ENCODE measurements around the gene TOP1.

TOP1 gene

DNA sequence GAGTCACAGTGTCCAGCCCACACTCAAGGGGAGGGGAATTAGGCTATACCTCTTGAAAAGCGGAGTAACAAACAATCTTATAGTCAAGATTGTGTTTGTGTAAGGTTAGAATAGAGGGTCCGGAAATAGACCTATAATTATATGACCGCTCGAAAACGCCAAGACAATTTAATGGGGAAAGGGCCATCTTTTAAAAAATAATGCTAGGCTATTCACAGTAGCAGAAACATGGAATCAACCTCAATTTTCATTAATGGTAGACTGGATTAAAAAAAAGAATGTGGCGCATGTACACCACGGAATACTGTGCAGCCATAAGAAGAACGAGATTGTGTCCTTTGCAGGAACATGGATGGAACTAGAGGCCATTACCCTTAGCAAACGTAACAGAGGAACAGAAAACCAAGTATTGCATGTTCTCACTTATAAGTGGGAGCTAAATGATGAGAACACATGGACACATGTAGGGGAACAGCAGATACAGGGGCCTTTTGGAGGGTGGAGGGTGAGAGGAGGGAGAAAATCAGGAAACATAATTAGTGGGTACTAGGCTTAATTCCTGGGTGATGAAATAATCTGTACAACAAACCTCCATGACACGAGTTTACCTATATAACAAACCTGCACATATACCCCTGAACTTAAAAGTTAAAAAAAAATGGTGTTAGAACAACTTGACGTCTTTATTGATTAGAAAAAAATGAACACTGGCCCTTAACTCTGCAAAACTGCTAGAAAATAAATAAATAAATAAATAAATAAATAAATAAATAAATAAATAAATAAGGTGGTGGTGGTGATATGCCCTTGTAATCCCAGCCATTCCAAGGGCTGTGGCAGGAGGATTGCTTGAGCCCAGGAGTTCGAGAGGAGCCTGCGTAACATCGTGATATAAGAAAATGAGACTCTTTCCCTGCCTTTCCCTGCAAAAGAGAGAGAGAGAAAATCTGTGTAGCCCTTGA lies 30.3 kb downstream of the TOP1 start:
- DNase-seq: no peak

DNA sequence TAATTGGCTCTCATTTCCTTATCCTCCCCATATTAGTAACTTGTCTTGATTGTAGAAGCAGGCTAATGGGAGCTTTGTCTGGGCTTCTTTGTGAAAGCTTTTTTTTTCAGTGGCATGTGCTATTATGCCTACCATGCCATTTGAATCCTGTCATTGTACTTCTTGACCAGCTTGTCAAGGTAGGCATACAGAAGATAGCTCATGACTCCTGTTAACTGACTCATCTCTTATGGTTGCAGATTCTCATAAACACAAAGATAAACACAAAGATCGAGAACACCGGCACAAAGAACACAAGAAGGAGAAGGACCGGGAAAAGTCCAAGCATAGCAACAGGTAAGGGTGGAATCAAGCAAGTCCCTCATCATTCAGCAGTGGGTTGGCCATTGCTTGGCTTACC lies 32.5 kb downstream of the TOP1 start:
- no peak for DNase-seq

DNA sequence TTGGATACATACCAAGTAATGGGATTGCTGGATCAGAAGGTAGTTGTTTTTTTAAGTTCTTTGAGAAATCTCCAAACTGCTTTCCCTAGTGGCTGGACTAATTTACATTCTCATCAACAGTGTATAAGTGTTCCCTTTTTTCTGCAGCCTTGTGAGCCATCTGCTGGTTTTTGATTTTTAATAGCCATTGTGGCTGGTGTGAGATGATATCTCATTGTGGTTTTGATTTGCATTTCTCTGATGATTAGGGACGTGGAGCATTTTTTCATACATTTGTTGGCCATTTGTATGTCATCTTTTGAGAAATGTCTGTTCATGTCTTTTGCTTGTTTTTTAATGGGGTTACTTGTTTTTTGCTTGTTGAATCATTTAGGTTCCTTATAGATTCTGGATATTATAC lies 34.8 kb downstream of the TOP1 start:
- DNase-seq: no peak

DNA sequence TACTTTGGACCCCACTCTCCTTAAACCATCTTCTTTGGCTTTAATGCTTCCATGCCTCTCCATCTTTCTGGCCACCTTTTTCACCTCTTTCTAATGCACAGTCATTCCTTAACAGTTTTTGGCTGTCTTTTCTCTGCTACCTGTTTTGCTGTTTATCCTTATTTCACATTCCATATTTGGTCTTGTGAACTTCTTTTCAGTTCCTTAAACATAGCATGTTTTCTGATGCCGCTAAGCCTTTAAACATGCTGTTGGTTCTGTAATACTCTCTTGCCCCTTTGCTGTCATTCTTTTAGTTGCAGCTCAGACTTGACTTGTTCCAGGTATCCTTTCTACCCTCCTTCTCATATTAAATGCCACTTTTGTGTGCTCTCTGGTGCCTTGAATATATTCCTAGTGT lies 35.8 kb downstream of the TOP1 start:
- no peak for DNase-seq

DNA sequence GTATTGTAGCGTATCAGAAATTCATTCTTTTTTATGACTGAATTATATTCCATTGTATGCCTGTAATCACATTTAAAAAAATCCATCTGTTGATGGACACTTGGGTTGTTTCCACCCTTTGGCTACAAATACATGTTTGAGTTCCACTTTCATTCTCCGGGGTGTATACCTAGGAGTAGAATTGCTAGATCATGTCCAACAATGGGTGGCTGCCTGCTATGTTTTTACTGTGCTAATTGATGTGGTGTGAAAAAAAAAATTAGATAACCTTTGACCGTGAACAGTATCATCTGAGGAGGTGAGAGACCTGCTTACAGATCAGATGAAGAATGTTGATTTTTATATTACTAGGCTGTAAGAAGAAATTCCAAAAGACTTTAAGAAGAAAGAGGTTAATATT lies 37.1 kb downstream of the TOP1 start:
- no peak for DNase-seq

DNA sequence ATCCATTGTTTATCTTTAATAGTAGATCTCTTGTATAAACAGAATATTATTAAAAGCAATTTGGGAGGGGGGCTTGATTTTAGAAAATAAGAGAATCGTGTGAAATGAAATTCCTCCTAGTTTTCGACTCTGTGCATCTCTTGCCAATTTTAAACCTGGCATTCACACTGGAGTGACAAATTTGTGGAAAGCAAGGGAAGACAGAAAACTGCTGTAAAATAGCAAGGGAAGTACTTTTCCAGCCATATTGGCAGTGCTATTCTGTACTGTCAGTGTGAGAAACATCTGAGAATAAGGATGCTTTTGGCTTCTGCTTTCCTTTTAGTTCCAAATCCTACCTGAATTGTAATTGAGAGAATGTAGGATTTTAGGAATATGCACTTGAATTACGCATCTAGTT lies 40.2 kb downstream of the TOP1 start:
- no peak for DNase-seq

DNA sequence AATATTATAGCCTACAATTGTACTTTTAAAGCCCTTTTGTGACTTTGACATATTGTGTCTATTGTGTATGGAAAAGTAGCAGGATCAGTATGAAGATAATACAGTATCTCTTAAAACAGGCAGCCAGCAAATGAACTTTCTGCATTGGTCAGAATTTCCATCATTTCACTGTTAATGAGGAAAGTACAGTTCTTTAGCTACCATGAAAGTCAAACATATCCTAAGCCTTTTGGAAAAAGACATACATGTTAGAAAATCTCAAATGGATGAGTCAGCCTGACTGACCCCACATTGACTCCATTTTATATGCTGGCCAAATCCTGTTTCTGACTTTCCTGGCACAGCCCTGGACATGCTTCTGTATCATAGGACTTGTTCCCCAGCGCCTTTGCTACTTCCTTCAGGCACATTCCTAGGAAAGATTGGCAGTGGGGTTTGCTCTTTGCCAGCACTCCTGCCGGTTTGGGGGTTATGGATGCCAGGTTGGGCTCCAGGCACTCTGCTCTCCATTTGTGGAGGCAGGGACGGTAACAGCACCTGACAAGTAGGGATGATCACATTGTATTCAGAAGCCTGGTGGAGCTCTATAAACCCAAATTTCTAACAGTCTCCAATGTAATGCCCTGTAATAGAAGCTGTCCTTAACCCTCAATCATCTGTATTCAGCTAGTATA lies 43.7 kb downstream of the TOP1 start:
- no peak for DNase-seq

DNA sequence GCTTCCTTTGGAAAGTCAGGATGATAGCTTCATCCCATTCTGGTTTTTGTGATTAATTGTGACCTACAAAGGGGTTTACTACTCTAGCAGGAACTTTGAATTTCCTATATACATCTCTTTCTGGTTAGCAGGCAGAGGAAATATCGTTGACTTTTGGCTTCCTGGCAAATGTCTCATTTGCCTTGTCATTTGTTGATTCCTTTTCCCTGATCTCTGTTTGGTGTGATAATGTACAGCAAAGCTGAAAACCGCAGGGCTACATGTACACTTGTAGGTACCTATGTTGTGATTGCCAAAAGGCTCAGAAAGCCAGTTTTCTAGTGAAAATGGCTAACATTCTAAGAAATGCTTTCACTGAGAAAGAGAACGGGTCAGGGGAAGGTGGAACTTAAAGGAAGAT lies 44.3 kb downstream of the TOP1 start:
- no peak for DNase-seq

DNA sequence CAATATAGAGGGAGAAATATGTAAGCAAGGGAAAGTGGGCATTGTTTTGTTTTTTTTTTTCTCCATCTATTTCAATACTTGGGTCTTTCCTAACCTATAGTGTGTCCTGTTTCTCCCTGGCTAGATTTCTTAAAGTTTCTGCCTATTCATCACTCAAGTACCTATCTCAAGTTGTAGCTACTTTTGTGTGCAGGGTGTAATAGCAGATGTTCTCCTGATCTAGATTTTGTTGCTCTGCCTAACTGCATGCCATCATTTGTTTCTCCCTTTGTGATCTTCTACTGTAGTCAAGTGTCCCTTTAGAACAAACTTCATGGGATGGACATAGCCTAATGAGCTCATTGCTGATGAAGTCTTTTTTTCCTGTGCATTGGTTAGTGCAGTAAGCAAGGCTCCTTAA lies 45.8 kb downstream of the TOP1 start:
- DNase-seq: no peak

DNA sequence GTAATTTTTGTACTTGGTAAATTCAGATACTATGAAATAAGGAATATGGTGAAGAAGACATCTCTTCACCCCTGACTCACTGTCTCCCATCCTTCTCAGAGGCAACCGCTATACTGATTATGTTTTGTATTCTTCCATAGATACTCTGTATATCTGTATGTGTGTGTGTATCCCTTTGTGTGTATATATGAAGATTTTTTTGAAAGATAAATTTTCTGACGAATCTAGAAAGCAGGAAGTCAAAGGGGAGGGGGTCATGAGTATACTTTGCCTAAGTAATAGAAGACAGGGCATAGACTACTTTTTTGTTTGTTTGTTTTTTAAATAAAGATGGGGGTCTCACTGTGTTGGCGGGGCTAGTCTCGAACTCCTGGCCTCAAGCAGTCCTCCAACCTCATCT lies 48.2 kb downstream of the TOP1 start:
- no peak for DNase-seq

DNA sequence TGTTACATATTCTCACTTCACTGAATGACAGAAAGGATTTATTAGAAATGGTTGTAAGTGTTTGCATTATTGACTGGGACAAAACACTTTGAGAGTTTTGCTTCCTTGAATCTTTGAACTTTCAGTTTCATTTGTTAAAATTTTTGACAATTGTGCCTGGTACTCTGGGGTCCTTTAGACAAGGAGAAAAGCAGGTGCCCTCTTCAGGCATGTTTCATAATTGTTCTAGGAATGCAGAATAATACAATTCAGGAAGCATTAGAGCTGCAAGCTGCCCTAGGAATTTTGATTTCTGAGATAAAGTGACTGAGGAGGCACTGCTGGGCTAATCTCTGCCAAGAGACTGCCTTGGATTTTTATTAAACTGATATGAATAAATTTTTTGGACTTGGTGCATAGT lies 49.7 kb downstream of the TOP1 start:
- no peak for DNase-seq

DNA sequence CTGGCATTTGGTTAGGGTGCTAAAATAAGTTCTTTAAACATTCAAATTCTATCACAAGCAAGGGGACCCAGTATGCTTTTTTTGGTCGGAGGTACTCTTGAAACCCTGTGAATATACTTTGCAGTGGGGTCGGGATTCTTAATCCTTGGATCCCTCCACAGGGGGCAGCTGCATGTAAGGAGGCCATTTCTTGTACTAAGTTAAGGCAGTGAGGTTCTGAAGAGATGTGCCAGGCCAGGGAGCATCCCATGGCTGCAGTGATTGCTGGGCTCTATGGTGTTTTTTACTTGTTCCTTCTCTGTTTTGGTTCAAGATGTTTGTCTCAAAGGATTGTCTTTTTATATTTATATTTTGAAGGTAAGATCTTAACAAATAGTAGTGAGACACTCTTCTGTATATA lies 50.4 kb downstream of the TOP1 start:
- no peak for DNase-seq

DNA sequence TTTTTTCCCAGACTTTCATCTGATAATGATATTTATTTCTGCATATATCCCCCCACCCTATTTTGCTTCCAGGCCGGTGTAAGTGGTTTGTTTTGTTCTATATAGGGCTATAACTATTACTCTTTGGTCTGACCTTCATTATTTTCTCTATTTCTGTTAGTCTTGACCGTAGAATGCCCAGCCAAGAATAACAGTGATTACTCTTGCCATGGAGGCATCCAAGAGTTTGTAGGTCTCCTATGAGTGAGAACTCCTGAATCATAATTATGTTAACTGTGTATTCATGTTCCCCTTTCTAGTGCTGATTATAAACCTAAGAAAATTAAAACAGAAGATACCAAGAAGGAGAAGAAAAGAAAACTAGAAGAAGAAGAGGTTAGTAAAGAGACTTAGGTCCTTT lies 52.2 kb downstream of the TOP1 start:
- DNase-seq: no peak

DNA sequence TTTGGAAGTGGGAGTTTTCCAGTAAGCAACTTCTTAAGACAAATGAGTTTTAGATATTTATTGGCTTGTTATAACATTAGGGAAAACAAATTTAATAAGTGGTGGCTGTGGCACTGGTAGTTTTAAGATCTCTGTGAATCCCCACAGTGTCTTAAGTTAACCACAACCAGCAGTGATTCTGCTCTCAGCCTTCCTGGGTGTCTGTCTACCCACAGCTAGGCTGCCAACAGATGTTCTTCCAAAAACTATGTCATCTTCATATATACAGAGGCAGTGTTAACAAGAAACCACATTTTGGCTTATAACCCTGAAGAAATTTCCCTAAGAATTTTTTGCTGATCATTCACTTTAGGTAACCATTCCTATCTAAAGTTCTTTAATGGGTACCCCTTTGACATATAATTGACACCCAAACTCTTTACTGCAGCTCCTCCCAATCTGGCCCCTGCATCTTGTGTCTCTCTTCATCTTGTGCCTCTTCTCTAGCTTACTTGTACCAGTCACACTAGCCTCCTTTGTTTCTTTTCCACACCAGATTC lies 52.7 kb downstream of the TOP1 start:
- DNase-seq: no peak

DNA sequence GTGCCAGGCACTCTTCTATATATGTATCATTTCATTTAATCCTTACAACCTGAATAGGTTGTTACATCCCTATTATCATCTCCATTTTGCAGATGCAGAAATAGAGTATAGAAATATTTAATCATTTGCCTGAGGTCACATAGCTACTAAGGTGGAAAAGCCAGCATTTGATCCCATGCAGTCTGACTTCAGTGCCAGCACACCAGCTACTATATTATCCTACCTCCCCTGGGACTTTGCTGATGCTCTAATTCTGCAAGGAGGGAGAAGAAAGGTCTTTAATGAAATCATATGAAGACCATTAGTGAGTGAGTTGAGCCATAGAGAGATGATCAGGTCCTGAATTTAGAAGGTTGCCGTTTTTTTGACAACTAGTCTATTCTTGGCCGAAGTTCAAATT lies 53.7 kb downstream of the TOP1 start:
- no peak for DNase-seq

DNA sequence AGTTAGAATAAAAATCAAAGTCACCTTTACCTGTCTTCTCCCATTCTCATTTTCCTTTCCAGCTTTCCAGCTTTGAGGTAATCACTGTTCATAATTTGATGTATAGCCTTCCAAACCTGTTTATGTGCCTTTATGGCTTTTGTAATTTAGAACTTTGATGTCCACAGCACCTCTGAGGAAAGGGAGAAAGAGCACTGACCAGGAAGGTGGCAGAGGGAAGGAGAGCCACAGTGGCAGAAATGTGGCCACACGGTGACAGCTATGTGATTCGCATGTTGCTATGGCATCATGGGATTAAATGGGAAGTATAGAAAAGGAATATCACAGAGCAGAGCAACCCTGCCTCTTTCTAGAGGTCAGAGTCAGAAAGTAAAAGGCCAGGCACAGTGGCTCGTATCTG lies 57.0 kb downstream of the TOP1 start:
- DNase-seq: no peak

DNA sequence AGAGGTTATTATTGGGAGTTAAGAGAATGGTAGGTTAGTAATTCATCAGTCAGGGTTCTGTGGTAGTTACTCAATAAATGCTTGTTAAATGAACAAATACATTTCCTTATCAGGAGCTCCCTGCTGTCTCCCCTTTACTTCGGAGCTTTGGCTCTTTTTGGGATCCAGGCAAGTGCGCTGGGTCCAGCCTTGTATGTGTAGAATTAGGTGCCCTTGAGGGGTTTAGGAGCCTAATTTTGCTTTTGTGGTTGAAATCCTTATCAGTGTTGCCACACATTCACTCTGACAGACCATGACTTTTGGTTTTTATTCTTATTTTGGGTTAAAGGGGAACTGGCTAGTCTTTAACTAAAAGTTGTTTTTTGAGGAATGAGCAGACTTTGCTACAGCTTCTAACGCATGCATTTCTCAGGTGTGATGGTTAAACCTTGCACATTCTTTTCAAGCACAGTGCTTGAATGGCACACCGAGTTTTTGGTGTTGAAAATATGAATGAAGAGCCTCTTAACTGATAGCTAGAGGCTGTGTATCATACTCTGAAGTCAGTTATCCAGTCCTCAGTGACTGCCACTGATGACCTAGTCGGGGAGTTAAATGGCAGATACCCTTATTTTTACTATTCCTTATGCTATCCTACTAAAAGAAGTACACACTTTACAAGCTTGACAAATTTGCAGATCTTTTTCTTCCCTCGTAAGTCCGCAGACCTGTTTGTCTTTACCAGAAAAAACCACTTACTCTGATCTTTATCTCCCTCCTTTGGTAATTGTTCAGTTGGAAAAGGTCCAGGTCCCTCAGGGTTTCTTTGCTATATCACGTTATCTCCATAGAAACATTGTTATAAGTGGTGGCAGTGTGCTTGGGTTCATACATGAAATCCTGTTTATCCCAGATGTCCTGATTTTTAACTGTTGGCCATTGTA lies 58.0 kb downstream of the TOP1 start:
- DNase-seq: no peak

DNA sequence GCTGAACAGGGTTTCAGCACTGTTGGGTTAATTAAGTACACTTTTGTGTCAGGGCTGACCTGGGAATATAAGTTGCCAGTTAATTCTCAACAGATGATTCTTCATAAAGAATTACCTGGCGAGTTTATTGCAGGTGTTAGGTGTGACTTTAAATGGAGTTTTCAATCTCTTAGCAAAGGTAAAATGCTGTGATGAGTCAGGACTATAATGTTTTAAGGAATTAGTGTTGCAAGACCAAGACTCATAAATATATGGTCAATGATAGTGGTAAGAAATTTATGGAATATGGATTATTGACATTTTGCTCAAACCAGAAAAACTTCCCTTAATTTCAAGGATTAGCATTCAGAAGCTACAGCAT lies 58.7 kb downstream of the TOP1 start:
- DNase-seq: no peak

DNA sequence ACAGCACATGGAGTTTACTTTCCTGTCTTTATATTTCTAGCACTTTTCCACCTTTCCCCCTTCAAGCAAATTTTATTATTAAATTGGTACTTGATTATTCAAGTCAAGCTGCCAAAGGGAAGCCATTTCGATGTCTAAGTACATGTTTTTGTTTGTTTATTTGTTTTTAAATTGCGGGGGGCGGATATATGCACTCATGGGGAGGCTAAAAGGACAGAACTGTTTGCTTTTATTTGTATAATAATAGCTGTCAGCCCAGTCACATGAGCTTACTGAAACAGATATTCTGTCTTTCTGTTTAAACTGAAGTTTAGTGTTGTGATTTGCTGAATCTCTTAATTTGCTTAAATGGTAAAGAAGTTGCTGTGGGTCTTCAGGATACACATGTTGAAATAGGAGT lies 59.2 kb downstream of the TOP1 start:
- no peak for DNase-seq

DNA sequence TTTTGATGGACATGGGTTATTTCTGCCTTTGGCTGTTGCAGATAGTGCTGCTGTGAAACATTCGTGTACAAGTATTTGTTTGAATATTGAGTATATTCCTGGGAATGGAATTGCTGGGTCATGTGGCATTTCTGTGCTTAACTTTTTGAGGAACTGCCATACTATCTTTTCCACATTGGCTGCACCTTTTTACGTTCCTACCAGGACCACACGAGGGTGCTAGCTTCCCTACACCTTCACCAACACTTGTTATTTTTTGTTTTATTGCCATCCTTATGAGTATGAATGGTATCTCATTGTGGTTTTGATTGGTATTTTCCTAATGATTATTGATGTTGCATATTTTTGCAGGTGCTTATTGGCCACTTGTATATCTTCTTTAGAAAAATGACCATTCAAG lies 60.9 kb downstream of the TOP1 start:
- DNase-seq: no peak

DNA sequence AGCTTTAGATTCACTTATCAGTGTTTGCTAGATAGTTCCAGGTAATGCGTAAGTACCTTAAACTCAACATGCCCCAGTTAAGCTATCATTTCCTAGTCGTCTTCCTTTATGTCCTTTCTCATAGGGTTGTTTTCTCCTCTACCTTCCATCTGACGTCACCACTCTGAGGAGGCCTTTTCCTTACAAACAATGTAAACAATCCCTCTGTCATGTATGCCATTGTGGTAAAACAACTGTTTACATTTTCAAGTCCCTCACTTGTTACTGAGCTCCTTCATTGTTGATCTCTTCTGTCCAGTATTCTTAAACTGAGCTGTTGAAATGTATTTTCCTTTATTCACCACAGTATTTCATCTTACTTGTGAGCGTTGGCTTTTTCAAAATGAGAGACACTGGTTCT lies 63.3 kb downstream of the TOP1 start:
- DNase-seq: no peak

DNA sequence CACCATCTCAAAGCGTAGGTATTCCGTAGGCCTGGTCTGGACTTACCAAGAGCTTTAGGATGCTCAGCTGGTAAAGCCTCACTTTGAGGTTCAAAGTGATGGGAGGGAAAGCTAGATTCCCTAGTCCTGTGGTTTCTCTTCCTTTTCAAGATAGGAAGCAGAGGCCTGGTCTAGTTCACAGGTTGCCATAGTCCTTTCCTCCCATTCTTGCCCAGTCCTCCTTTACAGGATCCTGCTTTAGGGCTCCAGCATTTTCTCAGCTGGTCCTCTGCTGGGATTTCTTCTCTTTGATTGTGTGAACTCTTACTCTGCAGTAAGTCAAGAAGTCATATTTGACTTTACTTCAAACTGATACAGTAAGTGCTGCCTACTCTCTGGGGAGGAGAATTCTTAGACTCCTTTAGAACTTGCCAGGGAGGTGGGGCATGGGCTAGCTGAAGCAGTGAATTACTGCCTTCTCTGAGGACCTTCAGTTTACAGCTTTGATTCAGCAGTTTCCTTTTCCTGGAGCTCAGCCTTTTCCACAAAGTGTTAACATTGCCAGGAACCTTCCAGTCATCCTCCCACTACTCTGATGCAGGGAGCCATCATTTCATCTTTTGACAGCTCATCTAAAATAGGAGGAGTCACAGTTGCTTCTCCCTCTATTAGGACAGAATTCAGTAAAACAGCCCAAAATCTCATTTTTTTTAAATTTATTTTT lies 65.9 kb downstream of the TOP1 start:
- peak in 1 of 2 experiments; percentile 35 for DNase-seq

All from activated T-cell treated with anti-CD3 and anti-CD28 coated beads, Interleukin-2, amount 50 U/mL, for 48 hours (primary cell).